ENCODE results near the gene TMEM59L.

DNA sequence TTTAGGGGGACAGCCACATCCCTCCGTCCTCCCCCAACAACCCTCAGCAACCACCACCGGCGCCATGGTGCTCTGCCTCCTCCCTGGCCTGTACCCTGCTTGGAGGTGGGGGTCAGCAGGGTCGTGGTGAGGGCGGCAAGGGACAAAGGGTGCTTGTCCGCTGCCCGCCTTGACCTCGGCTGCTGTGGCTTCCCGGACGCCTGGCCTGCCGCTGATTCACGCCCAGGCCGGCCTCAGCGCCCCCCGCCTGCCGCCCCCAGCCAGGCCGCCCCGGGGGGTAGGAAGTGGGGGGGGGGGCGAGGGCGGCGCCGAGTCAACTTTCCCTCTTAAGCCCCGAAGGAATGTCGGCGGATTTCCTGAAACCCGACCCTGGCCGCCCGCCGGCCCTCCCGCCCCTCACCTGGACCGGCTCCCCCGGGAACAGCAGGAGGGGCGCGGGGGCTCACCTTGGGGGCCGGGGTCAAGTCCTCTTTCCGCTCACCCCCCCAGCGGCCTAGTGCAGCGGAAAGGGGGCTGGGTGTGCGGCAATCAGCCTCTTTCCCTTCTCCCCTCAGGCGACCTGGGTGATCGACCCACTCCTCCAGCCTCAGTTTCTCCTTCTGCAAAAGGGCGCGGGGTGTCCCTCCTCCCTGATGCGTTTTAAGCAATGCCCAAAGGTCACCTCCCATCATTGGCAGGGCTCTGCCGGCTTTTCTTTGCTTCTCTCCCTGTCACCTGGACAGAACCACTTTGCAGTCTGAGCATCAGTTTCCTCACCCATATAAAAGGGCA is 1.9 kb upstream of the TMEM59L start:
- no peak for TF ChIP-seq TAF1 (IDR thresholded peaks at IDR 0.05; ENCODE audit: low read depth, low read length)
- TF ChIP-seq POLR2A (IDR thresholded peaks at IDR 0.05; ENCODE audit: low read depth, low read length): no peak

All from GM12891 (cell line).